Erythroblast (primary cell): ENCODE data around the gene SLC27A6.

ENCODE experiments used
- DNase-seq, 2 experiments: peaks; one replicate each; lab custom pipeline; 2025; lab: John Stamatoyannopoulos, UW
- GATA1 ChIP-seq: IDR thresholded peaks from 2 replicates; pipeline ENCODE4 v1.6.1; 2011; ENCODE audit warnings: low read depth, mild to moderate bottlenecking, control low read depth, low read length, moderate library complexity
- POLR2A ChIP-seq: IDR thresholded peaks from 2 replicates; pipeline ENCODE4 v1.6.1; 2011; ENCODE audit warnings: mild to moderate bottlenecking, low read length

Gene SLC27A6

GRCh38 chr5:129065721-129066120 lies 100.4 kb downstream of the SLC27A6 start:
- TF ChIP-seq POLR2A, result no peak
- TF ChIP-seq GATA1, result no peak
- no peak for DNase-seq

GRCh38 chr5:129067745-129068144 lies 102.5 kb downstream of the SLC27A6 start:
- no peak for DNase-seq
- TF ChIP-seq GATA1, result no peak
- no peak for TF ChIP-seq POLR2A

GRCh38 chr5:129069292-129069691 lies 104.0 kb downstream of the SLC27A6 start:
- no peak for TF ChIP-seq POLR2A
- DNase-seq, result no peak

- TF ChIP-seq GATA1 (no peak), POLR2A (no peak)
- DNase-seq, result no peak
These were observed 107.8 kb downstream of the SLC27A6 start for GRCh38 chr5:129073111-129073510.

GRCh38 chr5:129074903-129075302 lies 109.6 kb downstream of the SLC27A6 start:
- no peak for DNase-seq
- TF ChIP-seq POLR2A (no peak), GATA1 (no peak)

- TF ChIP-seq POLR2A, result no peak
- no peak for TF ChIP-seq GATA1
- no peak for DNase-seq
These were observed 112.3 kb downstream of the SLC27A6 start for GRCh38 chr5:129077433-129078075.

GRCh38 chr5:129078247-129078646 lies 113.0 kb downstream of the SLC27A6 start:
- DNase-seq, result no peak
- TF ChIP-seq POLR2A, result no peak
- no peak for TF ChIP-seq GATA1

- no peak for DNase-seq
- TF ChIP-seq GATA1 (no peak), POLR2A (no peak)
These were observed 113.4 kb downstream of the SLC27A6 start for GRCh38 chr5:129078660-129079059.

- TF ChIP-seq GATA1 (no peak), POLR2A (no peak)
- no peak for DNase-seq
These were observed 114.2 kb downstream of the SLC27A6 start for GRCh38 chr5:129079496-129079895.

- no peak for TF ChIP-seq GATA1
- no peak for TF ChIP-seq POLR2A
- DNase-seq, result no peak
These were observed 115.5 kb downstream of the SLC27A6 start for GRCh38 chr5:129080766-129081165.

GRCh38 chr5:129082225-129083136 lies 117.2 kb downstream of the SLC27A6 start:
- TF ChIP-seq GATA1 (no peak), POLR2A (no peak)
- DNase-seq, result peak; percentile 73 to 86
